Astrocyte of the cerebellum (primary cell): ENCODE results near the gene FASTK.

Experiments used
- DNase-seq: peaks from one replicate; pipeline ENCODE4 v3.0.0-alpha.2; 2011; ENCODE audit warnings: low read depth
- H3K4me3 ChIP-seq: 2 replicates; pipeline ENCODE4 v1.5.1; 2011; ENCODE audit warnings: mild to moderate bottlenecking, low read depth, low read length, moderate library complexity
- in situ Hi-C: cut with HindIII; loops from 2 replicates; pipeline ENCODE4 v1.10.0; 2017; ENCODE audit warnings: low sequenced_read_pairs
- TF ChIP-seq, protein P1 (sequence below): IDR thresholded peaks from 2 replicates; pipeline ENCODE4 v1.5.1; 2012; ENCODE audit warnings: low read length, low read depth, moderate library complexity, mild to moderate bottlenecking; ENCODE audit errors: missing control alignments

FASTK gene

DNA sequence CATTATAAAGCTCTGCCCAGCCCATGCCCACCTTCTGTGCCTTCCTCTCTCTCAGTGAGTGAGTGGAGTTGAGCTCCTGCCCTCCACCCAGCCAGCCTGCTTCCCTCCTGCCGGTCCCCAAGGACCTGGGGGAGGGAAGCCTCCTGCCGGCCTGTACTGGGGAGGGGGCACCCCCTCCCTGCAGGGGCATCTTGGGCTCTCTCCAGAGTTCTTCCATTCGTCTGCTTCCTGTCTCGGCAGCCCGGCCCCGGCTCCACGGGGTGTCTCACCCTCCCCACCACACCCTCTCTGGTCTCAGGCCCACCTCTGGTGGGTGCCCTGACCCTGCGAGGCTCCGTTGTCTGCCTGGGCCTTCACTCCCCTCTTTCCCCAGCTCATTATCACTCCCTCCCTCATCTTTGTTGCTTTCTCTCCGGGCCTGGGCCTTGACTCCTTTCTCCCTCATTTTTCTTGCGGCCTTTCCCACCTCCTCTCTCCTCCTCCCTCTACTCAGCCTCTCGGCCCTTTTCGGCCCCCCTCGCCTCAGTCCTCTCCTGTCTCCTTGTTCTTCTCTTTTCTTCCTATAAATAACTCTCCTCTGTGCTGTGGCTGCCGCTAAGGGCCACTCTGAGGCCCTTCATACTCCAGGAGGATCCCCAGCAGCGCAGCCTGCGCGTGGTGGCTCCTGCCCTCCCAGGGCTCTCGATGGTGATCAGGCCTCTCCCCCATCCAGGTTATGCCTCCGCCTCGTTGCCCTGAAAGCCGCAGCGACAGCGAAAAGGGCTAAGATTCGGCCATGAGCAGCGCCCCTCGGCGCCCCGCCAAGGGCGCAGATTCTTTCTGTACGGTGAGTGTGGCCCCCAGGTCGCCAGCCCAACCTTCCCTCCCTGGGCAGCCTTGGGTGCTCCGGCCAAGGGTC, 19.1 kb downstream of the FASTK start:
- TF ChIP-seq, protein P1, sequence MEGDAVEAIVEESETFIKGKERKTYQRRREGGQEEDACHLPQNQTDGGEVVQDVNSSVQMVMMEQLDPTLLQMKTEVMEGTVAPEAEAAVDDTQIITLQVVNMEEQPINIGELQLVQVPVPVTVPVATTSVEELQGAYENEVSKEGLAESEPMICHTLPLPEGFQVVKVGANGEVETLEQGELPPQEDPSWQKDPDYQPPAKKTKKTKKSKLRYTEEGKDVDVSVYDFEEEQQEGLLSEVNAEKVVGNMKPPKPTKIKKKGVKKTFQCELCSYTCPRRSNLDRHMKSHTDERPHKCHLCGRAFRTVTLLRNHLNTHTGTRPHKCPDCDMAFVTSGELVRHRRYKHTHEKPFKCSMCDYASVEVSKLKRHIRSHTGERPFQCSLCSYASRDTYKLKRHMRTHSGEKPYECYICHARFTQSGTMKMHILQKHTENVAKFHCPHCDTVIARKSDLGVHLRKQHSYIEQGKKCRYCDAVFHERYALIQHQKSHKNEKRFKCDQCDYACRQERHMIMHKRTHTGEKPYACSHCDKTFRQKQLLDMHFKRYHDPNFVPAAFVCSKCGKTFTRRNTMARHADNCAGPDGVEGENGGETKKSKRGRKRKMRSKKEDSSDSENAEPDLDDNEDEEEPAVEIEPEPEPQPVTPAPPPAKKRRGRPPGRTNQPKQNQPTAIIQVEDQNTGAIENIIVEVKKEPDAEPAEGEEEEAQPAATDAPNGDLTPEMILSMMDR, result no peak
- H3K4me3 ChIP-seq, result peak overlapping the region; percentile 84
- no peak for DNase-seq
- in situ Hi-C loops, result no loop called here

DNA sequence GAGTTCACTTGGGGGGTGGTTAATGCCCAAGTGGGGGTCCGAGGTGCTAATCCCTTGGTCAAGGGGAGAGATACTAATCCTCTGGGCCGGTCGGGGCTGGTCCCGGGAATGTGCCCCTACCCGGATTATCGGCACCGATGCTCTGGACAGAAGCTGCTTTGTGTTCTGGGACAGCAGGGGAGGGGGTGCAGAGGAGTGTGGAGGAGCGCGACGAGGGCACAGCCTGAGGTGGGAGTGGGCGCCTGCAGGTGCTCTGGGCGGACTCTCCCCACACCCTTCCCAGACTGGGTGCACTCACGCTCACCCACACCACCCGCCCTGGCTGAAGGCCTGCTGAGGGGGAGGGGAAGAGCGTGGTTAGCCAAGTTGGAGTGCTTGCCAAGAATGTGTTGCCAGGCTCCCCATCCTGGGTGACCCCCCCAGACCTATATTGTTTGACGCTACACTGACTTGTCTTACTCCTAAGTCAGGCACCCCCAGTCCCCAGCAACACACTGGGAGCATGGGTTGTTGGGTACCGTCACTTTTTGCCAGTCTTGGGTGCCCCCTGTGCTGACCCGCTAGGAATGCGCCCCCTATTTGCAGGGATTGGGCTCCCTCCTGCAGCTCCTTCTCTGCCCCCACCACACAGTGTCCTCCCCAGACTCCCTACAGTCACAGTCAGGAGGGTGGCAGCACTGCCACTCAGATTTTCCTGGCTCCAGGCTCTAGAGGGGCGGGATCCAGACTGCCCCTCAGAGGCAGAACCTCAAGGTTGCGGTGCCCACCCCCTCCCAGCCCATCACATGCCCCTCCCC, 20.0 kb downstream of the FASTK start:
- DNase-seq, result no peak
- peak overlapping the region; percentile 84 for H3K4me3 ChIP-seq
- TF ChIP-seq, protein P1, result peak; percentile 2
- in situ Hi-C loops, result no loop called here

DNA sequence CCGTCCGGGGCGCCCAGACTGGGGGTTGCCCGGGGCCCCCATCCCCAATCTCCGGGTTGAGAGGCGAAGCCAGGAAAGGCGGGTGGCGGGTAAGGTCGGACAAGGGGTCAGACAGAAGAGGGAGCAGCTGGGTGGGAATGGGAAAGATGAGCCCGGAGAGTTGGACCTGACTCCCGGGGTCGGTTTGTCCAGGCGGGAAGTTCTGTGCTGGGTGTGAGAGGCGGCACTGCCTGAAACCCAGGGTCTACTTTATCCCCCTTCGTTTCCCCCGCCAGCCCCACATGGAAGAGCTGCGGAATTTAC, 20.5 kb downstream of the FASTK start:
- in situ Hi-C loops, result no loop called here
- H3K4me3 ChIP-seq, result peak overlapping the region; percentile 84
- no peak for DNase-seq
- TF ChIP-seq, protein P1, result no peak

DNA sequence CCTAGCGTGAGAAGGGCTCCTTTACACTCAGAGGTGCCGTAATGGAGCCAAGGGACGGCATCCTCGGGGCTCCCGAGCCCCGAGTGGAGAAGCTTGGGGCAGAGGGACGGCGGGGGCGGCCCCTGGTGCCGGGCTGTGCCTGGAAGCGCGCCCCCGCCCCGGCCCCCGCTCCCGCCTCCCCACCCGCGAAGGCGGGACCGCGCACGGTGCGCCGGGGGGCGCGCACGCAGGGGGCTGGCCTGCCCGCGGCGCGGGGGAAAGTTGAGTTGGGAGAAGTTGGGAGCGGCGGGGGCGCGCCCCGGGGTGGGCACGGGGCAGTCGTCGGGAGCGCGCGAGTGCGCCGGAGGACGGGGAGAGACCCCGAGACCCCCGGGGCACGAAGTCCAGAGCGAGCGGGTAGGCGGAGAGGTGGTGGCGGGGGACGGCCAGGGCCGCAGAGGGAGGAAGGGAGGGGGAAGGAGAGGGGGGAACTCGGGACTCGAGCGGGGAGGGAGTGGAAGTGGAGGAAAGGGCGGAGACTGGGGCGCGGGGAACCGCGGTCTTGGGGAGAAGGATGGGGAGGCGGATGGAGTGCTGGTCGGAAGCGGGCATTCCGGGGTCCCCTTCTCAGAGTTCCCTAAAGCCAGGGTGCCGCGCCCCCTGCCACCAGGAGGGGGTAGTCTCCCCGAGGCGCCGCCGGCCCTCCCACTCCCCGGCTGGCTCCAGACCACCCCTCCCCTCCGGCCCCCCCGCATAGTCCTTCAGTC, 21.1 kb downstream of the FASTK start, which contains the start of gene SLC4A2:
SLC4A2 (plus strand) TSS at position 223 of the 746 bp plus-strand sequence. CDS start 2,399 bp downstream, outside the sequence.
- in situ Hi-C loops, result no loop called here
- no peak for DNase-seq

DNA sequence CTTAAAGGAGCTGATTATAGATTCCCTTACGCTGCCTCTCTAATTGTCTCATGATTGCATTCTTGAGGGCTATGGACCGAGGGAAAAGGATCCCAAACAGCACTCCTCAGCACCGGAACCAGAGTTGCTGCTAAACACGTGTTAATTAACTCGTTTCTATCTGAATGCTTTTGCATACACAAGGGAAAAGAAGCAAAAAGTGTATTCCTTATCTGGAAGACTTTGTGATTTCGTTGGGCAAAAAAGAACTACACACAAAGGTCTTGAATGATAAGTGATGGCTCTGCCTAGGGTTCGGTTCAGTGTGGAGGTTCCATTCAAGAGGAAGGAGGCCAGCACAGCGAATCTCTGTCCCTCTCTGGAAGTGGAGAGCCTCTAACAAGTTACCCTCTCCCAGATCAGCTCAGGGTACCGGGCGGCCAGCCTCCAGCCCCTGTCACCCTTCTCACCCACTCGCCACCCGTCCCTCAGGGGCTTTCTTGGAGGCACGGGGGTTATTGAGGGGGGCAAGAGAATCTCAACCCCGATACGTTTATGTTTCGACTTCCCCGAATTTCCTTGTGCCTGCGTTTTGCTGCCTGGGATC, 21.7 kb downstream of the FASTK start:
- in situ Hi-C loops, result no loop called here
- DNase-seq, result no peak
- H3K4me3 ChIP-seq, result peak overlapping the region; percentile 84
- TF ChIP-seq, protein P1, result no peak

More for the DNA sequence above, 21.1 kb downstream of the FASTK start, which contains the start of gene SLC4A2:
- TF ChIP-seq, protein P1, result peak; percentile 55
- H3K4me3 ChIP-seq, result peak within 1 kb of the TSS; percentile 84
